Stimulated activated CD4-positive, alpha-beta T cell treated with anti-CD3 and anti-CD28 coated beads, Interleukin-1b, Interleukin-23, amount 100 ng/mL, for 24 hours (primary cell): ENCODE data around the gene VEGFA.

Experiments
- DNase-seq, 4 experiments: peaks; one replicate each; pipeline ENCODE4 v3.0.0-alpha.2; 2020; ENCODE audit warnings: low read depth in 4 of 4, low spot score in 1 of 4

VEGFA gene

DNA sequence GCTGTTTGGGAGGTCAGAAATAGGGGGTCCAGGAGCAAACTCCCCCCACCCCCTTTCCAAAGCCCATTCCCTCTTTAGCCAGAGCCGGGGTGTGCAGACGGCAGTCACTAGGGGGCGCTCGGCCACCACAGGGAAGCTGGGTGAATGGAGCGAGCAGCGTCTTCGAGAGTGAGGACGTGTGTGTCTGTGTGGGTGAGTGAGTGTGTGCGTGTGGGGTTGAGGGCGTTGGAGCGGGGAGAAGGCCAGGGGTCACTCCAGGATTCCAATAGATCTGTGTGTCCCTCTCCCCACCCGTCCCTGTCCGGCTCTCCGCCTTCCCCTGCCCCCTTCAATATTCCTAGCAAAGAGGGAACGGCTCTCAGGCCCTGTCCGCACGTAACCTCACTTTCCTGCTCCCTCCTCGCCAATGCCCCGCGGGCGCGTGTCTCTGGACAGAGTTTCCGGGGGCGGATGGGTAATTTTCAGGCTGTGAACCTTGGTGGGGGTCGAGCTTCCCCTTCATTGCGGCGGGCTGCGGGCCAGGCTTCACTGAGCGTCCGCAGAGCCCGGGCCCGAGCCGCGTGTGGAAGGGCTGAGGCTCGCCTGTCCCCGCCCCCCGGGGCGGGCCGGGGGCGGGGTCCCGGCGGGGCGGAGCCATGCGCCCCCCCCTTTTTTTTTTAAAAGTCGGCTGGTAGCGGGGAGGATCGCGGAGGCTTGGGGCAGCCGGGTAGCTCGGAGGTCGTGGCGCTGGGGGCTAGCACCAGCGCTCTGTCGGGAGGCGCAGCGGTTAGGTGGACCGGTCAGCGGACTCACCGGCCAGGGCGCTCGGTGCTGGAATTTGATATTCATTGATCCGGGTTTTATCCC is at the start of gene VEGFA:
Gene VEGFA (plus strand): TSS at position 686 of the 846 bp plus-strand sequence.
- DNase-seq, result peak; percentile 83 to 94 (median 87)

DNA sequence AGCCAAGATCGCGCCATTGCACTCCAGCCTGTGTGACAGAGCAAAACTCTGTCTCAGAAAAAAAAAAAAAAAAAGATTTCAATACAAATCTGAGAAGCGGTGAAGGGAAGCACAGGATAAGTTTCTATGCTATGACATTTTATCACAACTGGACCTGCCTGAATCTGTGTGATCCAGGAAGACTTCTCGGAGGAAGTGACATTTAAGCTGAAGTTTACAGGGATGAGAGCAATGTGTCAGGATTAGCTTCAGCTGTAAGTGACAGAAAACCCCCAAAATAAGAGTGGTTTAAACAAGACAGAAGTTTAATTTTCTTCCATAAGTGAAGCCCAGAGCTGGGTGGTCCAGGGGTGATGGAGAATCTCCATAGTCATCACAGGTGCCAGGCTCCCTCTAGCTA is 49.0 kb upstream of the VEGFA start:
- no peak for DNase-seq

DNA sequence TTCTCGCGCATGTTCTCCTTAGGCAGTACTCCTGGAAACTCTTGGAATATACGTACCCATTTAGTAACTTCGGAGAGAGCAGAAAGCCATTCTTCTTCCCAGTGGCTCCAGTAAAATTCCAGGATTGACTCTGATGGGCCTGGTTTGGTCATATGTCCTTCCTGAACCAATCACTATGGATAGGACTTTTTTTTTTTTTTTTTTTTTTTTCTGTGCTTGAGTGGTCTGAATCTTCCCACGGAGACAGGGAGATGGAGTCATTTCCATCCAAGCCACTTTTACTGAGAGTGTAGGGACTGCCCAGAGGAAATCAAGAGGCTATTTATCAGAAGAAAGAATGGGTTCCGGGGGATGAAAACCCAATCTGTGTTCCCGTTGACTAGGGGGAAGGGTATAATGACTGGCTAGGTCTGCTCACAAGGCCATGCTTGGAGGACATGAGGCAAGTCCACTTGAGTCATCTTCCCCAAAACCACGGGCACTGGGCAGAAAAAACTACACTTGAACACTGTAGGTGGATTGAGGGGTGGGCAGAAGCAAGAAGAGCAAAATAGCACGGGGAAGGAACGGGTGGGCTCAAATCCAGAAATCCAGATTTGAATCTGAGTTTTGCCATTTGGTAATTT is 47.0 kb upstream of the VEGFA start:
- DNase-seq, result no peak

DNA sequence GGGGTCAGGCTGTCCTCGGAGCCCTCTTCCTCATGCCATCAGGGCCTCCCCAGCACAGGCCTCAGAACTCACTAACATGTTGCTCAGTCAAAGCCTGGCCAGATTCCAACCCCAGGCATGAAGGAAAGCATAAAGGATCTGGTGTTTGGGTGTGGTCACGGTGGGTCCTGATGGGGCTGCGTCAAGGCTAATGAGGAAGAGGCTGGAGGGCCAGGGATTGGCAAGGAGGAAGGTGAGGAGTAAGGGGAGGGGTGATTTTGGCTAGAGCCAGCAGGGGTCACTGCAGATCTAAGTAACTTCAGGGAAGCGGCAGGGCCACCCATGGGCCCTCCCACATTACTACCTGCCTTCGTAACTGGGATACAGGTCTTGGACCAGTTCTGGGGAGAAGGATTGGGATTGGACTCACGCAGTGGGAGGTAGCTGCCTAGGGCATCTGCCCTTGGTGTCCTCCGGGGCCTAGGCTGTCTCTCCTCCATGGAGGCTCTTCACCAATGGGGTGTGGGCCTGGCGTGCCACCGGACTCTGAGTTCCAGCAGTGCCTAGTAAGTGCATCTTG is 46.2 kb upstream of the VEGFA start:
- peak; percentile 33 to 68 (median 51) for DNase-seq

DNA sequence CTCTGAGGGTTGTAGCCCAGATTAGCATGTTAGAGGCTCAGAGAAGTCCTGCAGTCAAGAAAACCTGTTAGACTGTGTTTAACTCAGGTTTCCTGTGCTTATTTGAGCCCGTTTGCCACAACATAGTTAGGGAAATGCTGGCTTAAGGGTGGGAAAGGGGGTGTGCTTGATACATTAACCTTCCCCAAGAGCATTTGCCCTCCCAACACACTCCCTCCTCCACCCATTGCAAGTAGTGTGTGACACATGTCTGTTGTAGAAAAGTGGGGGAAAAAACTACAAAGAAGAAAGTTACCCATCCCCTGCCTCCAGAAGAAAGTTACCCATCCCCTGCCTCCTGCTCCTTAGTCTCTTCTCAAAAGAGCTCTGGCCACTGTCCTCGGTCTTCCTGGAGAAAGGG is 45.7 kb upstream of the VEGFA start:
- no peak for DNase-seq

DNA sequence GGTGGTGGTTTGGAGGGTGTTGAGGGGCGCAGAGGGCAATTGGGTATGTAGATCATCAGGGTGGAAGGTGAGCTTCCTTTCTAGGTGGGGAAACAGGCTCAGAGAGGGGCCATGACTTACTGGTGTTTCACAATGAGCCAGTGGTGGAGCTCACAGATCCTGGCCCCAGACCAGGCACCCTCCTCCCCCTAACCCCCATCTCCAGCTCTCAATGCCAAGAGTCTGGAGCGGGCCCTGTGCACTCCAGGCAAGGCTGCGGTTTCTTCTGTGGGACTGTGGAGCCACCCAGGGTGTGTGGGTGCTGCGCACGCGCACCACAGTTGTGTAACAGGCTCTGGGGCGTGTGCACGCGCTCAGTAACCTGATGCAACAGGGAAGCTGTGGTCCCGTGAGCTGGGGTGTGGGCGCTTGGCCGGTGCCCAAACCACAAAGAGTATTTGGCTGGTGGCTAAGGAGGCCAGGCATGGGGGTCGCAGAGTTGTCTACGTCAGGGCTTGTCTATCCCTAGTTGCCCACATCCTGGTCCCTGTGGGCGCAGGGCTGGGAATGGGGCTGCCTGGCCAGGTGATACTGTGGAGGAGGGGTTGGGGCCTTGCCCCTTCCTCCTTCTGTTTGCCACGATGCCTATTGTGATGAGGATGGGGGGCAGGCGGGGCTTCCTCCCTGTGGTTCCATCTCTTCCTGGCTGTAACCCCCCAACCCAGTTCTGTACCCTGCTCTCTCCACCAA is 44.9 kb upstream of the VEGFA start:
- DNase-seq, result peak; percentile 35 to 74 (median 48)

DNA sequence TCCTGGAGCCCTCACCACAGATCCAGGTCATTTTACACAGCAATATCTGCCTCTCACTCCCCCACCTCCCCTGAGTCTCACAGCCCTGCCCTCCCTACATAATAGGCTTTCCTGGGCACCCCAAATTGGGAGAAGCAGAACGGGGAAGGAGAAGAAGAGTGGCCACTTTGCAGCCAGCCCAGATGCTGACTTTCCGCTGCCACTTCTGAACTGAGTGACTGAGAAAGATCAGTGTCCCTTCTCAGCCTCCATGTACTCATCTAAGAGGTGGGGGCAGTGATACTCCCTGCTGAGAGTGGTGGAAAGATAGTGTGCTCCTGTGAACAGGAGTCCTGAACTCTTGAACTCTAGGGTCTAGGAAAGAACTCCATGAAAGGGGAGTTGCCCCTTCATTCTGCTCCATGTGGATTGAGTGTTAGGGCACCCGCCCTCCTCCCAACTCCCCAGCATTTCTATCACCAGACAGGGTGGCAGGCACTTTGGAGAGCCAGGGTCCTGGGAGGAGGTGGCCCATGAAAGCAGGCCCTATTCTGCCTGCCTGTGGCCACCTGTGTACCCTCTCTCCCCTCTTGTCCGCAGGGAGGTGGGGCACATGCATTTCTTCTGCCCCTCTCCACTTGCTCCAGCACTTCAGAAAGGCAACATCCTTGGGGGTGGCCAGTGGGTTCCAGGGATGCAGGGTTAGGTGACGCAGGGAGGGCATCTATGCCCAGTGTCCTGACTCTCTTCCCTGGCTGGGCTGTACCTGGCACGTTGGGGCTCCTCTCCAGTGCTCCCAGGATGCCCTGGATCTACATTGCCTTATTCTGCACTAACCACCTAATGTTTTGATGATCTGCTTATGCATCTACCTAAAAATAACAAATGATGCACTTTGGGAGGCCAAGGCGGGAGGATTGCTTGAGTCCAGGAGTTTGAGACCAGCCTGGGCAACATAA is 44.1 kb upstream of the VEGFA start:
- DNase-seq, result no peak

DNA sequence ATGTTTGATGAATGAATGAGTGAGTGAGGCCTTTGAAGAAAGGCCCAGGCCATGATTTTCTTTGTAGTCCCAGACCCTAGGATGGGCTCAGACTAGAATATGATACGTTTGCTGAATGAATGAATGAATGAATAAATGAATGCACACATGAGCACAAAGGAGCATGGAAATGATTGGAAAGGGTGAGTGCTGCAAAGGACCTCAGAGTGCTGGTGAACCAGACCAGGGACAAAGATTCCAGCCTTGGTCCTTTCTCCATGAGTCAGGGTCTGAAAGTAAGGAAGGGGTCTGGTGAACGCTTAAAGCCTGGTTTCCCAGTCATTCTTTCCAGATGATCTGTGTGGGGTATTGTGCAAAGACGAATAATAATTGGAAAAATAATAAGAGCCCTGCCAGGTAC is 42.4 kb upstream of the VEGFA start:
- no peak for DNase-seq

DNA sequence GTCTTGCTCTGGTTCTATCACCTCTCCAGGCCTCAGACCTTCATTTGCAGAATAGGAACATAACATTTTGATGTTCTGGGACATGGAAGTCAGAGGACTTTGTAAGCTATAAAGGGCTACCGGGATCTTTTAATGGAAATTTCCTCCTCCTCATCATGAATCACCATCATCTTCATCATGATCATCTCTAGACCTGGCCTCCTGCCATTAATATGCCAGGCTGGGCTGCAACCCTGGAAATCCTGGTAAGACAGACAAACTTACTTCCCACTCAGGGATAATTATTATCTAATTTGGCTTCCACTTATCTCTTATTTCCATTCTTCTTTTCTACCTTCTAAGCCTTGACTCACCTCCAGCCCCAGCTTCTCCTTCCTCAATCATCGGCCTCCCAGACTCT is 41.4 kb upstream of the VEGFA start:
- DNase-seq, result no peak

DNA sequence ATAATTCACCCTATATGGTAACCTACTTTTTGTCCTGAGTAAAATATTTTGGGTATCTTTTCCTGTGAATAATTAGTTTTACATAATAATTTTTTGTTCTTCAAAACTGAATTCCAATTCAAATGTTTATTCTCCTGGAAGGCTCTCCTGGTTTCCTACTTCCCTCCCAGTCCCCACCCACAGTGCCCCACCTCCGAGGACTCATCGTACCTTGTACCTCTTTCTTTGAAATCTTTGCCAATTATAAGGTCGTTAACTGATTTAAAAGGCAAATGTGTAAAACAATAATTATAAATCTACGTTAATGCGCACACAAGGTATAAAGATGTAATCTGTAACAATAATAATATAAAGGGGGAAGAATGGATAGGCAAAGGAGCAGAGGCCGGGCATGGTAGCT is 40.5 kb upstream of the VEGFA start:
- no peak for DNase-seq

DNA sequence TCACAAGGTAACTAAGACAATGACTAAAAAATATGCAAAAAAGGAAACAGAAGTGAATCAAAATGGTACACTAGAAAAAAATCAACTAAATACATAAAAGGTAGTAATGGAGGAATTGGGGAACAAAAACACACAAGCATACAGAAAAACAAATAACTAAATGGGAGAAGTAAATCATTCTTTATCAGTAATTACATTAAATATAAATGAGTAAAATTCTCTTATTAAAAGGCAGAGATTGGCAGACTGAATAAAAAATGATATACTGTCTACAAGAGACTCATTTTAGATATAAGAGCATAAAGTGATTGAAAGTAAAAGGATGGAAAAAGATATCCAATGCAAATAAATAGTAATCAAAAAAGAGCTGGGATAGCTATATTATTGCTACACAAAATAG is 39.4 kb upstream of the VEGFA start:
- no peak for DNase-seq

DNA sequence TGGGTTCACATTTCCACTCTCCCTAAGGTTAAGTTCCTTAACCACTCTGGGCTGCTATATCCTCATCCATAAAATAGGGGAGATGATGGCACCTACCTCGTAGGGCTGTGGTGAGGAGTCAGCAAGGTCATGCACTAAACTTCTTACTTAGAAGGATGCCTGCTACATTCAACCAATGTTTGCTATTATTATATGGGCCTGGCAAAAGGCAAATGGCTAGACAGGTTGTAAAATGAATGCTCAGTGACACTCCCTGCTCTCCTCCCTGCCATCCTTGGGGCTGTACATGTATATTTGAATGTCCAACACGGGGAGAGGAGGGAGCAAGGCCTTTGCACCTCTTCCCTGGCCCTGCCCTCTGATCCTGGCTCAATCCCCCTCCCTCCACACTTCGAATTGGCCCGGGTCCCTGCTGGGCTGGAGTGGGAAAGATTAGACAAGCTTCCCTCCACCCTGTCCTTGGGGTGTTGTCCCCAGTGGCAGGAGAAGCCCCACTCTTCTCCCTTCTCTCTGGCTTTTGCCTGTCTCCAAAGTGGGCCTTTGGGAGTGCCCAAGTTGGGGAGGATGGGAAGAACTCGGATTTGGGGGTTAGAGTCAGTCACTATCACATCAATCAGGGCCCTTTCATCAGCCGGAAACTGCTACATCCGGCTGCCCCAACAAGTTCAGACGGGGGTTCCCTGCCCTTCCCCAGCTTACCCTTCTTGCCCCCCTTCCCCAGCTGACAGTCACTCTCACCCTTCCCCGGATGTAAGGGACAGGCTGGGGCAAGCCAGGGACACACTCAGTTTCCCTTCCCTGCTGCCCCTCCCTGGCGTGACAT is 36.3 kb upstream of the VEGFA start:
- peak in 1 of 4 experiments; percentile 19 for DNase-seq

DNA sequence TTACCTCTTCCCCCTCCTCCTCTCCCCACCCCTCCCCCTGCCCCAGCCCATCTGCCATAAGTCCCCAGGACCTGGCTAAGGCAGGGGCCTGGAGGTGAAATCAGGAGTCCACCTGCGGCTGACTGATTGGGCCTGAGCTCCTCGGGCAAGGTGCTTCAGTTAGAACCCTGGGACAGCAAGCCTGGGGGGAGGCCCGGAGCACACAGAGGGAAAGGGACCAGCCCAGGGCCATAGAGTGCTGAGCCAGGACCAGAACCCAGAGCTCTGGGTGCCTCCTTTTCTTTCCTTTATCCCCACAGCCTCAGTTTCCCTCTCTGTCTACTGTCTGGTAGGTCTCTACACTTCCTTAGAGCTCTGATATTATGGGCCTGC is 35.7 kb upstream of the VEGFA start:
- DNase-seq, result no peak

DNA sequence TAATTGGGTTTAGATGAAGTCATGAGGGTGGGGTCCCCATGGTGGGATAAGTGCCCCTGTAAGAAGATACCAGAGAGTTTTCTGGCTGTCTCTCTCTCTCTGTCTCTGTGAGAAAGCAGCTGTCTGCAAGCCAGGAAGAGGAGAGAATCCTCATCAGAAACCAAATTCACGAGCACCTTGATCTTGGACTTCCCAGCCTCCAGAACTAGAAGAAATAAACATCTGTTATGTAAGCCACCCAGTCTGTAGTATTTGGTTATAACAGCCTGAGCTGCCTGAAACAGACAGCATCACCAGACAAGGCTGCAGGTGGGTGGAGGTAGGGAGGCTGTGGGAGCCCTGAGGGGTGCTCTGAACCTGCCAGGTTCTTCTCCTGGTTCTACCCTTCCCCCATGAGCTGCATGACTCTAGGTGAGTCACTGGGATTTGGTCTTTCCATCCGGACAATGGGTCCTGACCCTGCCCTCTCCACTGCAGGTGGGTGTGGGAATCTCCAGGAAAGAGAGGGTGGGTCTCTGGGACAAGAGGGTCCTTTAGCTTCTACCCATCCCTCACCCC is 34.3 kb upstream of the VEGFA start:
- DNase-seq, result no peak

DNA sequence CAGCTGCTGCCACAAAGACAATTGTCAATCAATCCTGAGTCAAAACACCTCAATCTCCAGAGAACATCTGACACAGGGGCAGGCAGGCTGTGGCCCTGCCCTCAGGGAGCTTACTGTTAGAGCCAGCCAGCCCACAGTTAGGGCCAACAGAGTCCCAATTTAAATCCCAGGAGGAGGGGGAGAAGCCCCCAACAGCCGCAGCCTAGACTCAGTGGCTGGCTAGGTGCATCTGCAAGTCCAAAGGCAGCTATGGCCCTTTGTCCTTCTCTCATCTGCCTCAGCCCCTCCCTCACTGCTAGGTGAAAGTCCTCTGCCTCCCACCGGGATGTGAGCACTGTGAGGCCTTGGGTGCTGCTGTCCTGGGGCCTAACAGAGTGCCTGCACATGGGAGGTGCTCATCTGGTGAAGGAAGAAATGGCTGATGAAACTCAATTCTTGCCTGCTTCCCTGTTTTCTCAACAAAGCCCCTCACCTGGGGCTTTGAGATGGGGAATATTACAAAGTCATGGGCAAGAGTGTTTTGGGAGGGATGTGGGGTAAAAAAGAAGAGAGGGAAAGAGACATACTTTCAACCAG is 33.7 kb upstream of the VEGFA start:
- no peak for DNase-seq

DNA sequence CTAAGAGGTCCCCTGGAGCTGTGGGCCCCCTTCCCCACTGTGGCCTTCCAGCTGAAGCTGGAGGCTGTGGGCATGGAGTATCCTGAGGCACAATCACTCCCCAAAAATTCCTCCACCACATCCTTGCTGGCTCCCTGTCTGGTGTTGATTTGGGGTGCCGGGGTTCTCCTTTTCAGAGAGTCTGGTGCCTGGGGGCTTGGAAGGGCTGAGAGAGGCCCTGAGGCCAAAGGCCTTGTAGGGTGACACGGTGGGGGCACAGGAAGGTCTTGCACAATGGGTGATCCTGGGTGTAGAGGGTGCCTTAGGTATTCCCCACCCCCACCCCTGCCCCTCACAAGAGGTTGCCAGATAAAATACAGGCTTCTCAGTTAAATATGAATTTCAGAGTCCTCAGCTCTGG is 33.2 kb upstream of the VEGFA start:
- DNase-seq, result no peak

DNA sequence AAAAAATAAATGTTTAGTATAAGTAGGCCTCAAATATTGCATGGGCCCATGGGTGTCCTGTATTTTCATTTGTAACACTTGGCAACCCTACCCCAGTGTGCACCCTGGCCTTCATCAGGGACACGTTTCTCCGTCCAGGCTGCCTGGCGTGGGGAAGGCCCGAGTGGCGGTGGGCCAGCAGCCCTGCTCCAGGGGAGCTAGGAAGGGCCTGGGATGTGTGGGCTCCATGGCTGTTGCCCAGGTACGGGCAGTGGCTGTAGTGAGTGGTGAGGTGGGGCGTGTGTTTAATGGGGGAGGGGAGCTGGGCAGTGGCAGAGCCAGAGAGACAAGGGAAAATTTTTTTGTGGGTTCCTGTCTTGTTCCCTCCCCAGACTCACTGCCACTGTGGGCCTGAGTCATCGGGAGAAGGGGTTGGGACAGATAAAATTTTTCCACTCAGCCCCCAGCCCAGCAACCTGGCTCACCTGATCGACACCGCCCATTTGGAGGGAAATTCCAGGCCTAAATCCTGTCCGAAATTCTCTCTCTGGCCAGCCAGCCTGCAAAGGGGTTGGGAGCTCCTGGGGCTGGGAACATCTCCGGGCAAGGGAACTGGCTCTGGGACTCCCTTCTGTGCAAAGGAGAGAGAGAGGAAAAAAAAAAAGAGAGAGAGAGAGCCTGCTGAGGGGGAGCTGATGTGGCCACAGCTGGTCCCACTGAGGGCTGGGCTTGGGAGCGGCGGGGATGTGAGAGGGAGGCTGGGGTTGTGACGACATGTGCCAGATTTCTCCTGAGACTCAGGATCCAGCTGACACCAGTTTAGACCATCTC is 32.5 kb upstream of the VEGFA start:
- DNase-seq, result no peak

DNA sequence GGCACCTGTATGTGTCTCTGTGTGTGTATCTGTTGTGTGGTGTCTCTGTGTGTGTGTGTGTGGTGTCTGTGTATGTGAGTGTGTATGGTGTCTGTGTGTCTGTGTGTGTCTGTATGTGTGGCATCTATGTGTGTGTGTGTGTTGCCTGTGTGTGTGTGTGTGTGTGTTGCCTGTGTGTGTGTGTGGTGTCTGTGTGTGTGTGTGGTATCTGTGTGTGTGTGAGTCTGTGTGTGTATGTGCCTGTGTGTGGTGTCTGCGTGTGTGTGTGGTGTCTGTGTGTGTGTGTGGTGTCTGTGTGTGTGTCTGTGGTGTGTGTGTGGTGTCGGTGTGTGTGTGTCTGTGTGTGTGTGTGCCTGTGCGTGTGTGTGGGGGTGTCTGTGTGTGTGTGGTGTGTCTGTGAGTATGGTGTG is 31.7 kb upstream of the VEGFA start:
- DNase-seq, result no peak
